Glutamatergic neuron (in vitro differentiated cells): Measurements from ENCODE around the gene INTS1. TPM values are rescaled to one million over a fixed set of nuclear protein-coding genes. Genes with fewer than 3 reads are reported as not detected.

Experiments used
- DNase-seq: peaks from one replicate; pipeline ENCODE4 v3.0.0; 2022
- H3K27ac Mint-ChIP-seq: one replicate; pipeline ENCODE4 v1.8.0; 2020; ENCODE audit warnings: mild to moderate bottlenecking, mixed read lengths, inconsistent platforms; ENCODE audit not compliant: unreplicated experiment
- H3K27me3 Mint-ChIP-seq: one replicate; pipeline ENCODE4 v1.8.0; 2020; ENCODE audit warnings: mild to moderate bottlenecking, moderate library complexity, mixed read lengths, inconsistent platforms; ENCODE audit not compliant: unreplicated experiment
- H3K36me3 Mint-ChIP-seq: one replicate; pipeline ENCODE4 v1.8.0; 2020; ENCODE audit warnings: mild to moderate bottlenecking, mixed read lengths, inconsistent platforms; ENCODE audit not compliant: unreplicated experiment
- H3K4me1 Mint-ChIP-seq: one replicate; pipeline ENCODE4 v1.8.0; 2020; ENCODE audit warnings: mild to moderate bottlenecking, low read depth, mixed read lengths, inconsistent platforms; ENCODE audit not compliant: unreplicated experiment
- H3K4me3 Mint-ChIP-seq: one replicate; pipeline ENCODE4 v1.8.0; 2020; ENCODE audit warnings: mild to moderate bottlenecking, mixed read lengths, inconsistent platforms; ENCODE audit not compliant: unreplicated experiment
- H3K9me3 Mint-ChIP-seq: one replicate; pipeline ENCODE4 v1.8.0; 2020; ENCODE audit warnings: mild to moderate bottlenecking, moderate library complexity, mixed read lengths, inconsistent platforms; ENCODE audit not compliant: unreplicated experiment
- CTCF ChIP-seq: fragments of 200-600 bp; sonication (generic); IDR thresholded peaks from one replicate; pipeline ENCODE4 v1.5.0; 2021; ENCODE audit not compliant: partially characterized antibody, unreplicated experiment
- total RNA-seq: library from RNA; stranded (reverse); fragmentation: NEBNext Ultra II Directional; extraction: Animal tissue kit (Norgen Biotek cat#: 25700); gene quantifications from one replicate; pipeline ENCODE4 v1.2.1, GENCODE V29; 2021; ENCODE audit not compliant: unreplicated experiment

INTS1 gene
- total RNA-seq, 1 donor from 2014 or later = 108 TPM

GRCh38 chr7:1550005-1550845 lies 46.0 kb upstream of the INTS1 start:
- no peaks in the 10 kb centered on the region for H3K4me1 Mint-ChIP-seq
- H3K27ac Mint-ChIP-seq = no peak overlapping the region
- H3K9me3 Mint-ChIP-seq = peaks cover 2% of the 10 kb centered on the region
- H3K36me3 Mint-ChIP-seq = no peaks in the 10 kb centered on the region
- no peak for TF ChIP-seq CTCF
- H3K4me3 Mint-ChIP-seq = no peak overlapping the region
- no peak for DNase-seq
- peaks cover 6% of the 10 kb centered on the region for H3K27me3 Mint-ChIP-seq

- H3K9me3 Mint-ChIP-seq = peaks cover 2% of the 10 kb centered on the region
- H3K4me1 Mint-ChIP-seq = no peaks in the 10 kb centered on the region
- no peaks in the 10 kb centered on the region for H3K27me3 Mint-ChIP-seq
- no peak overlapping the region for H3K27ac Mint-ChIP-seq
- no peak overlapping the region for H3K4me3 Mint-ChIP-seq
- no peaks in the 10 kb centered on the region for H3K36me3 Mint-ChIP-seq
- no peak for TF ChIP-seq CTCF
- DNase-seq = no peak
These were observed 45.3 kb upstream of the INTS1 start for GRCh38 chr7:1549357-1550004.

- Mint-ChIP-seq H3K4me1 (no peaks in the 10 kb centered on the region), H3K27me3 (no peaks in the 10 kb centered on the region), H3K9me3 (peaks cover 2% of the 10 kb centered on the region), H3K4me3 (no peak overlapping the region), H3K36me3 (no peaks in the 10 kb centered on the region), H3K27ac (no peak overlapping the region)
- no peak for DNase-seq
- TF ChIP-seq CTCF = no peak
These were observed 44.8 kb upstream of the INTS1 start for GRCh38 chr7:1548944-1549343.

- Mint-ChIP-seq H3K4me3 (no peak overlapping the region), H3K9me3 (peaks cover 2% of the 10 kb centered on the region), H3K36me3 (no peaks in the 10 kb centered on the region), H3K27ac (no peak overlapping the region), H3K27me3 (no peaks in the 10 kb centered on the region), H3K4me1 (no peaks in the 10 kb centered on the region)
- no peak for DNase-seq
- no peak for TF ChIP-seq CTCF
These were observed 44.2 kb upstream of the INTS1 start for GRCh38 chr7:1548438-1548831.
